Endothelial cell of umbilical vein (primary cell): Measurements from ENCODE around the gene STK24. TPM values are rescaled to one million over a fixed set of nuclear protein-coding genes. Genes with fewer than 3 reads are reported as not detected.

Experiments used
- BruUV-seq: library from RNA; stranded (reverse); fragments of 400-500 nt; replicated peaks from 2 replicates; lab custom pipeline; 2021; lab: Mats Ljungman, UMichigan
- CTCF ChIA-PET: fragments of 300-600, 350-600 bp; sonication (Branson Sonifier 250); formaldehyde crosslinking; loops from one replicate; lab custom pipeline; 2021; ENCODE audit warnings: antibody characterized with exemption, inconsistent platforms; lab: Charles Lee
- POLR2A ChIA-PET: fragments of 300-600, 350-600 bp; sonication (Branson Sonifier 250); formaldehyde crosslinking; loops from one replicate; lab custom pipeline; 2021; ENCODE audit warnings: antibody characterized with exemption, inconsistent platforms; lab: Charles Lee
- DNase-seq: peaks from one replicate; pipeline ENCODE4 v3.0.0-alpha.2; 2011; ENCODE audit warnings: low read depth, low spot score
- FAIRE-seq: peaks from 2 replicates; lab custom pipeline; 2011; peaks lifted over from hg19 to GRCh38; lab: Jason Lieb, UNC
- H2AFZ ChIP-seq: 2 replicates; pipeline ENCODE4 v1.6.0; 2012; ENCODE audit warnings: low read depth, low read length, control low read depth, inconsistent platforms
- H3K27ac ChIP-seq: 2 replicates; pipeline ENCODE4 v1.5.1; 2011; ENCODE audit warnings: low read depth, mild to moderate bottlenecking, control low read depth, low read length, moderate library complexity; ENCODE audit not compliant: insufficient read depth
- H3K27me3 ChIP-seq, 2 experiments: 2 replicates each; pipeline versions ENCODE4 v1.6.0 to v1.6.1; 2011; ENCODE audit warnings: low read length in 2 of 2, mixed read lengths in 1 of 2; ENCODE audit not compliant: control insufficient read depth in 2 of 2, insufficient read depth in 2 of 2
- H3K36me3 ChIP-seq, 2 experiments: 2 replicates in 1 of 2; 3 replicates in 1 of 2; pipeline ENCODE4 v1.5.1; 2011; ENCODE audit warnings: low read length in 2 of 2, mild to moderate bottlenecking in 1 of 2, moderate library complexity in 1 of 2; ENCODE audit not compliant: control insufficient read depth in 2 of 2, insufficient read depth in 2 of 2; ENCODE audit errors: extremely low read depth in 1 of 2
- H3K4me1 ChIP-seq: 3 replicates; pipeline ENCODE4 v1.5.1; 2011; ENCODE audit warnings: mild to moderate bottlenecking, low read length; ENCODE audit not compliant: control insufficient read depth, insufficient read depth; ENCODE audit errors: extremely low read depth
- H3K4me2 ChIP-seq: 2 replicates; pipeline ENCODE4 v1.6.1; 2011; ENCODE audit warnings: low read length, control low read depth, mixed read lengths; ENCODE audit not compliant: insufficient read depth
- H3K4me3 ChIP-seq, 3 experiments: fragments of 200-600 bp in 1 of 3; sonication (generic), shearing (Covaris generic) in 1 of 3; replicated peaks in 1 of 3; 2 replicates each; pipeline ENCODE4 v1.5.1; 2011 to 2016; ENCODE audit warnings: control low read depth in 3 of 3, low read length in 3 of 3, mild to moderate bottlenecking in 2 of 3, inconsistent platforms in 1 of 3, low read depth in 1 of 3, moderate library complexity in 1 of 3; ENCODE audit not compliant: insufficient read depth in 1 of 3
- H3K79me2 ChIP-seq: 2 replicates; pipeline ENCODE4 v1.6.0; 2012; ENCODE audit warnings: low read length, inconsistent platforms; ENCODE audit not compliant: control insufficient read depth, insufficient read depth
- H3K9ac ChIP-seq: replicated peaks from 2 replicates; pipeline ENCODE3; 2011; ENCODE audit warnings: low read length, control low read depth; ENCODE audit not compliant: insufficient read depth; ENCODE audit errors: extremely low read depth
- H3K9me1 ChIP-seq: replicated peaks from 3 replicates; pipeline ENCODE4 v1.6.0; 2011; ENCODE audit warnings: mild to moderate bottlenecking, low read length; ENCODE audit not compliant: control insufficient read depth, insufficient read depth; ENCODE audit errors: extremely low read depth
- H3K9me3 ChIP-seq: replicated peaks from 2 replicates; pipeline ENCODE4 v1.5.1; 2012; ENCODE audit warnings: low read length, inconsistent platforms; ENCODE audit not compliant: control insufficient read depth, insufficient read depth
- H4K20me1 ChIP-seq: replicated peaks from 2 replicates; pipeline ENCODE3; 2011; ENCODE audit warnings: mild to moderate bottlenecking, low read length; ENCODE audit not compliant: control insufficient read depth, insufficient read depth; ENCODE audit errors: extremely low read depth
- EZH2 ChIP-seq: IDR thresholded peaks from 2 replicates; pipeline ENCODE4 v1.6.1; 2012; ENCODE audit warnings: borderline replicate concordance, low read depth, mild to moderate bottlenecking, moderate library complexity, low read length, inconsistent platforms; ENCODE audit not compliant: severe bottlenecking
- FOS ChIP-seq: IDR thresholded peaks from 2 replicates; pipeline ENCODE4 v1.6.1; 2011; ENCODE audit warnings: mild to moderate bottlenecking, low read length, moderate library complexity, borderline replicate concordance; ENCODE audit not compliant: insufficient read depth
- GATA2 ChIP-seq: IDR thresholded peaks from 2 replicates; pipeline ENCODE4 v1.7.0; 2011; ENCODE audit warnings: low read depth, mild to moderate bottlenecking, moderate library complexity, mixed read lengths, low read length; ENCODE audit not compliant: insufficient read length, insufficient read depth
- JUN ChIP-seq: IDR thresholded peaks from 2 replicates; pipeline ENCODE4 v1.6.1; 2011; ENCODE audit warnings: borderline replicate concordance, low read depth; ENCODE audit not compliant: insufficient read length, insufficient read depth
- MAX ChIP-seq: IDR thresholded peaks from 2 replicates; pipeline ENCODE4 v1.6.1; 2011; ENCODE audit not compliant: insufficient read depth, insufficient read length
- MYC ChIP-seq: IDR thresholded peaks from one replicate; pipeline ENCODE4 v1.6.1; 2011; ENCODE audit warnings: mild to moderate bottlenecking, low read depth, low read length
- POLR2A ChIP-seq: IDR thresholded peaks from 2 replicates; pipeline ENCODE4 v1.6.1; 2012; ENCODE audit warnings: low read depth, mild to moderate bottlenecking, control low read depth, low read length
- POLR2AphosphoS5 ChIP-seq: IDR thresholded peaks from 2 replicates; pipeline ENCODE4 v1.6.1; 2012; ENCODE audit warnings: low read depth, mild to moderate bottlenecking, control low read depth, low read length, moderate library complexity; ENCODE audit not compliant: insufficient read depth
- dilution Hi-C: fragments of 300-500 bp; cut with MboI; formaldehyde crosslinking; loops from one replicate; pipeline ENCODE4 v1.15.0; 2019; ENCODE audit warnings: low sequenced_read_pairs; ENCODE audit not compliant: extremely low pct_ligation_motif_present
- intact Hi-C: fragments of 100-400 bp; cut with micrococcal nuclease; formaldehyde crosslinking; loops from one replicate; pipeline ENCODE4 v1.10.0; 2022
- polyA plus RNA-seq, 4 experiments: library from polyadenylated mRNA; depleted of rRNA in 3 of 4; stranded (reverse) in 3 of 4; unstranded in 1 of 4; fragments of >200 nt; gene quantifications; 2 replicates each; pipeline versions ENCODE4 v1.2.1 to v1.2.3, GENCODE V29; 2011 to 2012; ENCODE audit warnings: missing spikeins in 1 of 4
- total RNA-seq: library from RNA; stranded (reverse); gene quantifications from 2 replicates; pipeline ENCODE4 v1.2.3, GENCODE V29; 2021
- TF ChIP-seq, protein P1 (sequence below), 2 donors: IDR thresholded peaks; 1 replicate in 1 of 2; 2 replicates in 1 of 2; pipeline ENCODE4 v1.5.1; 2011; ENCODE audit warnings: low read length in 2 of 2, mild to moderate bottlenecking in 2 of 2, moderate library complexity in 2 of 2, control low read depth in 1 of 2, inconsistent platforms in 1 of 2, low read depth in 1 of 2; ENCODE audit not compliant: insufficient read depth in 1 of 2; ENCODE audit errors: extremely low read depth in 1 of 2

STK24 gene
- total and polyA plus RNA-seq, 2 donors (not counting 3 experiments of a cell fraction or from before 2014, with no cell fraction given), result 43.3 to 100 TPM

DNA sequence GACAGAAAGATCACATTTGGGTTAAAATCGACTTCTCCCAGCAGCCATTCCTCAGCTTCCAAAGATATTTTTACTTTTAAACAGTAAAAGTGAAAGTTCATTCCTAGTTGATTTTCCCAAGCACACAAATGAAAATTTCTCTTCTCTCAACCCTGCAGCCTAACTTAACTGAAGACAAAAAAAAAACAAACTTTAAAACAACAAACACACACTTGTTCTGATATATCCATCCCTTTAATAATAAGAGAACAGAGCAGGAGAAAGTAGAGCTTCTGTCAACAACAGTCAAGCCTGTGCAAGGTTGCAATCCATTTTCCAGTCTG lies 72.9 kb downstream of the STK24 start:
- no peaks in the 10 kb centered on the region for H3K9me3 ChIP-seq
- H3K79me2 ChIP-seq, result peaks cover 86% of the 10 kb centered on the region
- H3K27ac ChIP-seq, result no peak overlapping the region
- no peak overlapping the region for H3K4me3 ChIP-seq
- H3K27me3 ChIP-seq, result no peaks in the 10 kb centered on the region
- TF ChIP-seq, protein P1, sequence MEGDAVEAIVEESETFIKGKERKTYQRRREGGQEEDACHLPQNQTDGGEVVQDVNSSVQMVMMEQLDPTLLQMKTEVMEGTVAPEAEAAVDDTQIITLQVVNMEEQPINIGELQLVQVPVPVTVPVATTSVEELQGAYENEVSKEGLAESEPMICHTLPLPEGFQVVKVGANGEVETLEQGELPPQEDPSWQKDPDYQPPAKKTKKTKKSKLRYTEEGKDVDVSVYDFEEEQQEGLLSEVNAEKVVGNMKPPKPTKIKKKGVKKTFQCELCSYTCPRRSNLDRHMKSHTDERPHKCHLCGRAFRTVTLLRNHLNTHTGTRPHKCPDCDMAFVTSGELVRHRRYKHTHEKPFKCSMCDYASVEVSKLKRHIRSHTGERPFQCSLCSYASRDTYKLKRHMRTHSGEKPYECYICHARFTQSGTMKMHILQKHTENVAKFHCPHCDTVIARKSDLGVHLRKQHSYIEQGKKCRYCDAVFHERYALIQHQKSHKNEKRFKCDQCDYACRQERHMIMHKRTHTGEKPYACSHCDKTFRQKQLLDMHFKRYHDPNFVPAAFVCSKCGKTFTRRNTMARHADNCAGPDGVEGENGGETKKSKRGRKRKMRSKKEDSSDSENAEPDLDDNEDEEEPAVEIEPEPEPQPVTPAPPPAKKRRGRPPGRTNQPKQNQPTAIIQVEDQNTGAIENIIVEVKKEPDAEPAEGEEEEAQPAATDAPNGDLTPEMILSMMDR (IDR thresholded peaks at IDR 0.05; ENCODE audit: extremely low read depth in 1 of 2, insufficient read depth in 1 of 2, low read depth in 1 of 2, low read length in 2 of 2), result no peak
- FAIRE-seq (no peak), DNase-seq (no peak)
- H3K36me3 ChIP-seq, result peaks cover 2 to 4% of the 10 kb centered on the region in 2 experiments
- H2AFZ ChIP-seq, result no peak overlapping the region
- intact Hi-C loops (no loop called here), dilution Hi-C loops (loop anchor here (10.0 kb wide), 1 partner anchor 81 kb away; no protein-coding TSS in a partner anchor)
- ChIA-PET POLR2A (interaction anchor here (1.4 kb wide), 1 partner anchor 19 kb away, joined by 3 read pairs; no protein-coding TSS in a partner anchor), CTCF (interaction anchor here (1.7 to 1.8 kb wide), 3 partner anchors 13 to 19 kb away, joined by 6 to 8 read pairs (median 7); no protein-coding TSS in a partner anchor)
- H3K4me2 ChIP-seq, result no peak overlapping the region
- no peak overlapping the region for H3K9ac ChIP-seq
- no TSS peak for BruUV-seq
- H3K4me1 ChIP-seq, result peaks cover 58% of the 10 kb centered on the region
- no peaks in the 10 kb centered on the region for H4K20me1 ChIP-seq
- no peaks in the 10 kb centered on the region for H3K9me1 ChIP-seq

DNA sequence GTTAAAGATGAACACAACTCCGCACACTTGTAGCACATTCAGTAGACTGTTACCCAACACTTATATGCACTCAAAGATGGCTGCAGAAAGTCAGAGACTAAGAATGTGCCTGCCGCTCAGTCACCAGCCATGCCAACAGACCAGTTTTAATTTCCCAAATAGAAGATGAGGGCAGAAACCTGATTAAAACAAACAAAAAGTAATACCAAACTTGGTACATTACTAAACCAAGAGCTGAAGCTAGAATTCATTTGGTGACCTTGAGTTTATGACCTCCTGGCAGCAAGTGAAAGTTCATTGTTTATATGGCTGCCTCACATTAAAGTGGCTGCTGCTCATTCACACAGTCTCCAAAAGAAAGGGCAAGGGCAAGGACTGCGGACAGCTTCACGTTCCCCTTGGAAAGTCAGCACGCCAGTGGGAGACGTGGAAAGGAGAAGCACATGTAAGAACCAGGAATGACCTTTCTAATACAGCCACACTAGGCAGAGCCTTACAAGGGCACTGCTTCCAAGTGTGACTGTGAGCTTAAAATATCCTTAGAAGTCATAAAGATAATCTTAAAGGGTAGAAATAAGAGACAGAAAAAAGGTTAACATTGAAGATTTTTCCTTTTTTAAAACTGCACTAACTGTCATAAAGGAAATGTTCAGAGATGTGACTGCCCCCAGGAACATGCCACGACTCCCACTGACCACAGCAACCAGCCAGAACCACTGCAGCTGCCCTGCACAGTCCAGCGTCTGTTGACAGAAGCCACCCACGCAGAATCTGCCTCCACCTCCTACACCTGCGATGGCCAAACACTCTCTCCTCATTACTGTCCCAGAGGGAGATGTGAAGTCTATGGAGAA lies 73.5 kb downstream of the STK24 start:
- dilution Hi-C loops, result loop anchor here (10.0 kb wide), 1 partner anchor 81 kb away; no protein-coding TSS in a partner anchor
- H3K27me3 ChIP-seq, result no peaks in the 10 kb centered on the region
- no peaks in the 10 kb centered on the region for H3K9me1 ChIP-seq
- H3K27ac ChIP-seq, result no peak overlapping the region
- intact Hi-C loops, result no loop called here
- DNase-seq (no peak), FAIRE-seq (no peak)
- no peaks in the 10 kb centered on the region for H3K9me3 ChIP-seq
- H3K79me2 ChIP-seq, result peaks cover 85% of the 10 kb centered on the region
- no peak overlapping the region for H3K4me3 ChIP-seq
- no TSS peak for BruUV-seq
- H3K4me2 ChIP-seq, result no peak overlapping the region
- H3K36me3 ChIP-seq, result peaks cover 2 to 8% of the 10 kb centered on the region in 2 experiments
- H2AFZ ChIP-seq, result no peak overlapping the region
- ChIA-PET CTCF (interaction anchor here (1.7 to 1.8 kb wide), 3 partner anchors 13 to 19 kb away, joined by 6 to 8 read pairs (median 7); no protein-coding TSS in a partner anchor), POLR2A (interaction anchor here (1.4 kb wide), 1 partner anchor 19 kb away, joined by 3 read pairs; no protein-coding TSS in a partner anchor)
- H4K20me1 ChIP-seq, result no peaks in the 10 kb centered on the region
- H3K4me1 ChIP-seq, result peaks cover 52% of the 10 kb centered on the region
- TF ChIP-seq, protein P1 (IDR thresholded peaks at IDR 0.05; ENCODE audit: extremely low read depth in 1 of 2, insufficient read depth in 1 of 2, low read depth in 1 of 2, low read length in 2 of 2), result no peak
- TF ChIP-seq MYC, result no peak
- no peak for TF ChIP-seq POLR2A
- TF ChIP-seq MAX, result no peak
- no peak for TF ChIP-seq FOS
- no peak for TF ChIP-seq JUN
- TF ChIP-seq EZH2, result no peak
- TF ChIP-seq POLR2AphosphoS5, result no peak
- no peak for TF ChIP-seq GATA2
- H3K9ac ChIP-seq, result no peak overlapping the region
